HK-2 (cell line): ENCODE data around the gene SERPINB11.
A peak's percentile ranks its signal among the peaks of the same experiment; 100 is the strongest.
"Not testable (repeated sequence)": the region's sequence is repeated elsewhere in the genome, so short reads cannot be mapped to it uniquely, and the experiment has no call there.

Experiments used
- DNase-seq: peaks from one replicate; pipeline ENCODE4 v3.0.0-alpha.2; 2018; ENCODE audit not compliant: unreplicated experiment

SERPINB11 gene, protein sequence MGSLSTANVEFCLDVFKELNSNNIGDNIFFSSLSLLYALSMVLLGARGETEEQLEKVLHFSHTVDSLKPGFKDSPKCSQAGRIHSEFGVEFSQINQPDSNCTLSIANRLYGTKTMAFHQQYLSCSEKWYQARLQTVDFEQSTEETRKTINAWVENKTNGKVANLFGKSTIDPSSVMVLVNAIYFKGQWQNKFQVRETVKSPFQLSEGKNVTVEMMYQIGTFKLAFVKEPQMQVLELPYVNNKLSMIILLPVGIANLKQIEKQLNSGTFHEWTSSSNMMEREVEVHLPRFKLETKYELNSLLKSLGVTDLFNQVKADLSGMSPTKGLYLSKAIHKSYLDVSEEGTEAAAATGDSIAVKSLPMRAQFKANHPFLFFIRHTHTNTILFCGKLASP

DNA sequence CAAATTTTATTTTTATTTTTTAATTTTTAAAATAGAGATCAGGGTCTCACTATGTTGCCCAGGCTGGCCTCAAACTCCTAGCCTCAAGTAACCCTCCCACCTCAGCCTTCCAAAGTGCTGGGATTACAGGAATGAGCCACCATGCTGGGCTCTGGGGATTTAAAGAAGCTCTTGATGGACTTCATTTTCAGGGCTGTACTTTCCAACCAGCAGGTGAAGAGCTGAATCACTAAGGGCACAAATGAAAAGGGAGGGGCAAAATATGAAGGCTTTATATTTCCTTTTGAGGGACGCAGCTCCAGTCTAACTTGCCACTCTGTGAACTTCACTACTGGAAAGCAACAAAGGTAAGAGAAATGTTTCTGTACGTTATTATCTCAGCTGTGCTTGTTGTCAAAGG is at the start of gene SERPINB11:
SERPINB11 (plus strand) TSS at position 301 of the 400 bp plus-strand sequence. CDS start 7,234 bp downstream, outside the sequence.
- DNase-seq = no peak

DNA sequence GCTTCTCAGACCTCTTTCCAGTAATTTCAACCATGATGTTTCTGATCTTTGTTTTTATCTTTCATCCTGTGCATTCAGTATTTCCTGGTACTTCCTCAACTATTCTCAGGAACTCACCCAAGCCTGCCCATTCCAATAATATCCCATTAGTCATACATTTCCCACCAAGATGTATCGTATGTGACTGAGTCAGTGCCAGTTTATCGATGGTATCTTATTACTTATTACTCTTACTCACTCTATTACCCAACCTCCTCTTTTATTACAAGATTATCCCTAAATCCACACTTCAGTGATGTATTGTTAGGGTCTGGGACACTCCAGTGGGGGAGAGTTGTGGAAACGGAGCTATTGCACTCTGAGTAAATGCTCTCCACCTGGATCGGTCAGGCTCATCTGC is 43.8 kb upstream of the SERPINB11 start:
- not testable (repeated sequence) for DNase-seq

DNA sequence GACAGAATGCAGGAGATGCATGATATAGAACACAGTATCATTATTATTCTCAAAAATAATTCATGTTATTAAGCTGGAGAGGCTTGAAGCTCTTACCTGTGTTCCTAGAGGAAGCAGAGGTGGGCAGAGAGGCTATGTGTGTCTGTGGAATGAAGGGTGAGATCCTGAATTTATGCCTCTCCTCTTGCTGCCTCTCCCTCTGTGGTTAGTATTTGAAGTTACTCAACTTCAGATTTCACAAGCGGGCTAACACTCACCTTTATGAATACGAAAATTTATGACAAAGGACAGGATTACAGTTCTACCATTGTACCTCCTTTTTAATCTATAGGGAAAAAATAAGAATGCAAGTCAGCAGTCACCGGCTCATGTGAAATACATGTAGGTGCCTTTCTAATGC is 41.0 kb upstream of the SERPINB11 start, which contains the start of gene SERPINB3:
SERPINB3 (minus strand) TSS at position 144 of the 400 bp plus-strand sequence. CDS start 677 bp downstream, outside the sequence.
- not testable (repeated sequence) for DNase-seq

DNA sequence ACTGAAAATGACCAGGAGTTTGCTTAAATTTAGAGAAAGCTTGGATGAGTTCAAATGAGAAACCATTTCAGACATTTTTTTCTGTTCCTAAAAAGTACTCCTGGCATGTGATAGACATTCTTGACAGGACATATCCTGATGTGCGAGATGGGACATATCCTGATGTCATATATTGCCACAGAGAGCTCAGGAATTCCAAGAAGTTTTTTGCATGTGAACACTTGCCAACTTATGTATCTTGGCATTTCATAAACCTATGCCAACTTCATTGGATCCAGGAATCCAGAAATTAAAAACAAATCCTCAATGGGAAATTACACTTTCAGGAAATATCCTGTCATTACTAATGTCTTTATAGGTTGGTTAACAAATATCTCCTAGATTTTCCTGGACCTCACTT is 38.2 kb upstream of the SERPINB11 start:
- DNase-seq = no peak

DNA sequence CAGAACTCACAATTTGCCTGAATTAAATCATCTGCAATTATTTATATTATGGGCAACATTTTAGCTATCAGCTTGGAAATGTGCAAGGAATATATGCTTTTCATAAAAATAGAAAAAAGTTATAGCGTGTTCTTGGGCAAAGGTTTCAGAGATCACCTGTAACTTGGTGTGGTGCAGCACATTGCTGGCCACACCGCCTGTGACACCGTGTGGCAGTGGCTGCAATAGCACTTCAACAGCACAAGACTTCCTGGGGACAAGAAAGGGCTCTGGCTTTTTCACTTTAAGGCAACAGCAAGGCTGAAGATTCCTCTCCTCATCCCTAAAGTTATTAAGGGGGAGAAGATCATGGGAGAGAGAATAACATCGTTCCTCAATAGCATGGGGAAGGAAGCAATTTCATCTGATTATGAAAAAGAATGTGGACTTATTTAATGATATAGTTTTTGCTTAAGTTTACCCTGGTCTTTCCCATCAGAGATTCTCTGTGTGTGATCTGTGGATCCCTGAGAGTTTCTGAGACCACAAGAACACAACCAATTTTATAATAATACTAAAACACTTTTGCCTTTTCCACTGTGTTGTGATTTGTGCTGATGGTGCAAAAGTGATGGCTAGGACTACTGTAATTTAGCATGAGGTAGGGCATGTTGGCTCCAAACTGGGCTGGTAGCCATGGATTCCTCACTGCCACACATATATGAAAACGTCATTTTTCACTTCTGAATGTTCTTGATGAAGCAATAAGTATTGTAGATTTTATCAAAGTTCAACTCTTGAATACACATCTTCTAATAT is 26.0 kb upstream of the SERPINB11 start:
- no peak for DNase-seq

DNA sequence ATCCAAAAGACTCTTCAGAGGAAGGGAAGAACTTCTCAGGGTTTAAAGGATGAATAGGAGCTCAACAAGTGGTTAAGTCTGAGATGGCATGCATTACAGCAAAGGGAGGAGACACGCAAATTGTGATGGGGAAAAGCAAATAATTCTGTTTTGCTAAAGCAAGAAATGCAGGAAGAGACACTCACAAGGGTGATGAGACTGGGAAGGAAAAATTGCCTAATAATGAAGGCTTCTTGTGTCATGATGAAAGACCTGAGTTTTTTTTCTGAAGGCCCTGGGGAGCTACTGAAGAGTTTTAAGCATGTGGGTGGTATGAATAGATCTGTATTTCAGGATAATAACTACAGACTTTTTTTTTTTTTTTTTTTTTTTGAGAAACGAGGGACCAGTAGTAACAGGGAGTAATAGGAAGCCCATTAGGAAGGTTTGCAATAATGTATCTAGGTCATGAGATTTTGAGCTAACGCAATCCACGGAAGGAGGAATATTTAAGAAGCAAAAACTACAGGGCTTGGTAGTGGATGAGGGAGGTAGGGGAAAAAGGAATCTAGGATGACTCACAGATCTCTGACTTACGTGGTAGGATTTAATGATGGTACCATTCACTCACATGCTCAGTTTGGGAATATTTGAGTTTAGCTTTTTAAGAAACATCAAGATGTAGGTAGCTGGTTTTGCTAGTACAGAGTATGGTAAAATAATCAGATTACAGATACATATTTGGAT is 25.1 kb upstream of the SERPINB11 start:
- DNase-seq = no peak

DNA sequence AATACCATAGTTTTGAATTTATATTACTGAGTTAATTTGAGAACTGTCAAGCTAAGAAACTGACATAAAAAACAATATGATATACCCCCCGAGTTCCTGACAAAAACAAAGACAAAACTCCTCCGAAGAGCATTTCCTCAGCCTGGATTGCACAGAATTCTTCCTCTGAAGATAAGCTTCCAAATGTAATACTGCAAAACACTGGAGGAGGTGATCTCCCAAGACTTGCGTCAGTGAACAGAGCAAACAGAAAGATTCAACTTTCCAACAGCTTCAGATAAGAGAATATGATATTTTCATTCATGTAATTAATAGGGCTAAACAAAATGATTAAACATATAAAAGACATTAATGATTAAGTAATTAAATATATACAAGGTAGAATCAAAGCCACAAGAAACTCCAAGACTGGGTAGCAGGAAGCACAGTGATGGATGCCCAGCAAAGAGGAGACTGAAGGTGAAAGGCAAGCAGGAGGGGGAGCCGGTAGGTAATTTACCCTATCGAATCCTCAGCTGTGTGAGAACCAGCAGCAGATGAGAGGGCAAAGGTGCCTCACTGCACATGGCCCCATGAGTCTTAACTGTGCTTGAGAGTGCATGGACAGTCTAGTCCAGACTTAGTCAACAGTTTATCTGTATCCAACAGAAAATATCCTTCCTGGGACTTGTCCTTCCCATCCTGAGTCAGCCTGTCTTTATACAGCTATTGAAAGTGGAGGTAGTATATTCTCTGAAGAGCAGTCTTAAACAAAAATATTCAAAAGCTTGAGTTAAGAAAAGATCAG is 22.7 kb upstream of the SERPINB11 start:
- no peak for DNase-seq

DNA sequence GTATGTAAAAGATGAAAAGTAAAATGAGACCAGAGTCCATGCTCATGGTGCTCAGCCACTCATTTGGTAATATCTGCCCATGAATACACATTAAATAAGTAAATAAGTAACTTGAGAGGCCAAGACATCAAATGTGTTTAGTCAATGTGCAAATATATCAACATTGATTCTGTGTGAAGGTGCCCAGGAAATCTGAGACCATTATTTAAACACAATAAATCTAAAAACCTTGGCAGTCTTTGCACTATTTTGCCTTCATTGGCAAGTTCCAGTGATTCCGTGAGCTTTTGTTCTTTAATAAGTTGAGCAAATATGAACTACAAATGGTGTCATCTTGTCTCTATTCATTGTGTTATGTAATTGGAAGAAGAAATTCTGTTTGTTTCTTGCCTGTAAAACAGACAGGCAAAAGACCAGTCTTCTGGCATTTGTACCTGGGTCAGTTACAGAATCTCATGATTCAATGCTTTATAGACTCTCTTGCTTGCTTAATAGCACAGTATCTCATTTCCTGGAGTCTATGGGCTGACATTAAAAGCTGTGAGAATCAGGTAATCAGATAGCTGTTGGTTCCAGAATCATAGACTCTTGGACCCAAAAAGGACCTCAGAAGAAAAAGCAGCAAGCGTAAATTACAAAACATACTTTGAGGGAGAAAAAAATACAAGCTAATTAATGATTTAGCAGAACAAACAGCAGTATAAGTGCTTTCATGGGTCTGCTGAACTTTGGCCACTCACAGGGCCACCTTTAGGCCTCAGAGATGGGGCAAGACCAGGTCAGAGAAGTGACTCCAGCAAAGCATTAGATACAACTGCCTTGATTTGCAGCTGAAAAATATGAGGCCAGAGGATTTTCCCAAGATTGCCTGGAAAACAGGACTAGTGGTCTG is 21.1 kb upstream of the SERPINB11 start:
- no peak for DNase-seq

DNA sequence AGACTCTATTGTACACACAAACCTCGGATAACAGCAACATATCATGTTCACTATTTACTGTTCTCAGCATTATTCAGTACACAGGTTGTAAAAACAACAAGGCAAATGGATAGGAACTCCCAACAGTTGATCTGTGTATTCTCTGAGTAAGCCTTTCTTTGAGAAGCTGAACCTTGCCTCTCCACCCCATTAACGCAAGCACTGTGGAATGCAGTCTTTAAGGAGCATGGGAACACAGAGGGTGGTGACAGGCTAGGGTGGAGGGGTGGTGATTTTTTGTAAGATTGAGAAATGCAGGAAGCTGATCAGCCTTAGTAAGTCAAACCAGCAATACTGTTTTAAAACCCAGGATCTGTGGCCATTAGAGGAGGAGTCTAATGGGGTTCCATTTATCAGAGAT is 19.6 kb upstream of the SERPINB11 start:
- DNase-seq = peak; percentile 1

DNA sequence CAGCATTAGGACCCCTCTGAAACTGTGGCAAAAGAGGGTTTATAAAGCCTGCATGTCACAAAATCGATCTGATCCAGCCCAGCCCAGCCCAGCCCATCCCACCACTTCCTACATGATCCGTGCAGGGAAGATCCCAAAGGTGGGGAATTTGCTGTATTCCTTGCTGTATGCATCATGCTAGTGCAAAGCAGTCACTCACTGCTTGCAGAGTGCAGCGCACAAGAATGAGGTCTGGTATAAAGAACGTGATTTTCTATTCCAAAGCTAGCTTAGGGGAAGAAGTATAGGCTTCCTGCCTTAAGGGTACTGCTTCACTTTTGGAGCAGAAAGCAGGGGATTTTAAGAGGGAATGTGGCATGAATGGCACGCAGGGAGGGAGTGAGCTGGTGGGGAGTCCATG is 18.9 kb upstream of the SERPINB11 start:
- DNase-seq = no peak

DNA sequence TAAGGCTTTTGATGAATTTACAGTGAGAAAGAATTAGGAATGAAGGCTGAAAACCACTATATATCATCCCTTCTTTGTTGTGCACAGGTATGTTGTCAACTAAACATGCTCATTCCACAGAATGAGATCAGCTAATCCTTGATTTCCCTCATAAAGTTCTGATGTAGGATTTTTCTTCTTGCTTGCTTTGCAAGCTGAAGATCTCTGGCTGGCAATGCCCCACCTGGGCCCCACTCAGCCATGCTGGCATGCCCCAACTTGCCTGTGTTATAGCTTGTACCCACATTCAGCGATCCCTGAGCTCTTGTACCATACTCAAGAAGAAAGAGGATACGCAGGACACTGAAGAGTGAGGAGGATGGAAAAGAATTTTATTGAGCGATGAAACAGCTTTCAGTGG is 18.0 kb upstream of the SERPINB11 start:
- DNase-seq = no peak

DNA sequence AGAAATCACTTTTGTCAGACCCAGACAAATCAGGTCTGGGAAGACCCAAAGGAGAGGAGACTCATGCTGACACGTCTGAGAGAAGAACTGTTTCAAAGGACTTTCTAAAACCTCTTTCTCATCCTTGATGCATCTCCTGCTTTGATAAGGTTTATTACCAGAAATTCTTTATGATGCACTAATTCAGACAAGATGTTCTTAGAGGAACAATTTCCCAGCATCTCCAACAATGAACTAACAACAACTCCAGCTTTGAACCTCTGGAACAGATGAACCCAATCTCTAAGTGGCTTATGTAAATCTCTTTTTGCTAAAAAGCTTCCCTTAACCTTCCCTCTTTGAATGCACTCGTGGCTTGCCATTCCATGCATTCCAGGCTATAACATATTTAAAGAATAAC is 15.9 kb upstream of the SERPINB11 start:
- no peak for DNase-seq

DNA sequence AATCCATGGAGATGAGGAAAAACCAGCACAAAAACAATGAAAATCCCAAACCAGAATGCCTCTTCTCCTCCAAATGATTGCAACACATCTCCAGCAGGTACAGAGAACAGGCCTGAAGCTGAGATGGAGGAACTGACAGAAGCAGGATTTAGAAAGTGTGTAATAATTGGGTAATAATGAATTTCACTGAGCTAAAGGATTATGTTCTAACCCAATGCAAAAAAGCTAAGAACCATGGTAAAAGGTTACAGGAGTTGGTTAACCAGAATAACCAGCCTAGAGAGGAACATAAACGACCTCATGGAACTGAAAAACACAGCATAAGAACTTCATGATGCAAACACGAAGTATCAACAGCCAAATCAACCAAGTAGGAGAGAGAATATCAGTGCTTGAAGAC is 13.7 kb upstream of the SERPINB11 start:
- no peak for DNase-seq

DNA sequence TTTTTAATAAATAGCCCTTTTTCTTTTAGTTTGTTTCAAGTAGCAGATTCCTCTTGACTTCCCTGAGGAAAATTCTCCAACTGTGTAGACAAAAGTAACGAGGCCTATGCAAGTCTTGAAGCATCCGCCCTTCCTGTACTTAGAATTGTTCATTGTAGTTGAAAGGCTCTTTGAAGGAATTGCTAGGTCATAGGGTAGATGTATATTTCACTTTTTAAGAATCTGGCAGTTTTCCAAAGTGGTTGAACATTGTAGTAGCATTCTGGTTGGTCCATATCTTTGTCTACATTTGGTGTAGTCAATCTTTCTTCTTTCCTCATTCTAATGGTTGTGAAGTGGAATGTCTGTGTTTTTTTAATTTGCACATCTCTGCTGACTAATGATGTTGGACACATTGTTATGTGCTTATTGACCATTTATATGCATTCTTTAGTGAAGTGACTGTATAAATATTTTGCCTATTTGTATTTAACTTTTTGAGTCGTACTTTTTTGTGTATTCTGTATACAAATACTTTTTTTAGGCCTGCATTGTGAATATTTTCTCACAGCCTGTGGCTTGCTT is 5.6 kb upstream of the SERPINB11 start:
- DNase-seq = no peak

DNA sequence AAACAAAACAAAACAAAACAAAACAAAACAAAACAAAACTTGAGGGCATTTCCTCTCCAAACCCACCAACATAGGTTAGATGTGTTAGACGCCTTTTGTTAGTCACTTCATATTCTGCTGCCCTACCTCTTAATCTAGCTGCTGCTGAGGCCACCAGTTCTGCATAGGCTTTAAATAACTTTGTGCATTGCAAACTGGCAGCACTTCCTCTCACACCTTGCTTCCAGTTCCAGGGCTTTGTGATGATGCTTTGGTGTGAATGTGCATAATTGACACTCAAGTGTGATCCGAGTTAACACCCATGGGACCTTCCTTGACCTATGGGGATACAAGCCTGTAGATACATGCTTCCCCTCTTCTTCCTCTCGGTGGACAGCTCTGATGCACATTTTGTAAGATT is 2.3 kb upstream of the SERPINB11 start:
- no peak for DNase-seq

DNA sequence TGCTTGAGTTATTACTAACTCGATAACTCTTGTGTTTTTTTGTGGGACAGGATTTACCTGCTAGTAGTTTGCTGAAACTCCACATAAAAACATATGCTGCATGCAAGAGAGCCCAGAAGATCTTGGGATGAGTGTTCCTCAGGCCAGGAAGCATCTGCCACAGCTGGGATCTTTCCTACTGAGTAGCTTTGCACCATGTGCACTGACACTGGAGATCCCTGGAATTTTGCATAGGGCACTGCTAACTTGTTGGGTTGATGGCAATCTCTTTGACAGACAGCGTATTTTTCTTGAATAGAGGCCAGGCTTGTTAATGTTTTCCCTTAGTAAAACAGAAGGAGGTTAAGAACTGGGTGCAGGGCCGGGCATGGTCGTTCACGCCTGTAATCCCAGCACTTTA is 808 bp upstream of the SERPINB11 start:
- DNase-seq = no peak

DNA sequence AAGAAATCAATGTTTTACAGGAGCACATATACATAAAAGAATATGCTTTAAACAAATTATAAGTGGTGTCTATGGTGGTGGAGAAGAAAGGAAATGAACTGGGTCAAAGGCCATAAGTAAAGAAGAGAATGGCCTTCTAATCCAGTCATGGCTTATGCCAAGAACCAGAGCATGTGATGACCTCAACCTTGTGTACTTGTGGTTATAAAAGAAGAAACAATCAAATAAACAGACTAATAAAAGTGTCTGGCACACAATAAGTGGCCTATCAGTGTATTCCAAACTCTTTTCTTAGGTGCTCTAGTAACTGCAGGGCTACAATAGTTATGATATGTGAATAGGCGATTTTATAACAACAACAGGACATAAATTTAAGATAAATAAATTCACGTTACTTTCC is 2.6 kb downstream of the SERPINB11 start:
- DNase-seq = no peak

DNA sequence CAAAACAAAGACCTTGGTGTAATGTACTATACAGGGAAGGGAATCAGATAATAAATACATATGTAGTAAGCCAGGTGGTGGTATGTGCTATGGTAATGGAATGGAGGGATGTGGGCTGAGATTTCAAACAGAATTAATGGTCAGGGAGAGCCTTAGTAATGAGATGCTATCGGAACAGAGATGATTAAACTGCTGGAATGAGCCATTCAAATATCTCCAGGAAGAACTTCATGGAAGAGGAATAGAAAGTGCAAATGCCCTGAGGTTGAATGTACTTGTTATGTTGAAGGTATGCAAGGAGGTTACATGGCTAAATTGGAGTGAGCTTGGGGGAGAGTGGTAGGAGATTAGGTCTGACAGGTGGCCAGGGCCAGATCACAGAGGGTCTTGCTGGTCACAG is 5.1 kb downstream of the SERPINB11 start:
- DNase-seq = no peak

DNA sequence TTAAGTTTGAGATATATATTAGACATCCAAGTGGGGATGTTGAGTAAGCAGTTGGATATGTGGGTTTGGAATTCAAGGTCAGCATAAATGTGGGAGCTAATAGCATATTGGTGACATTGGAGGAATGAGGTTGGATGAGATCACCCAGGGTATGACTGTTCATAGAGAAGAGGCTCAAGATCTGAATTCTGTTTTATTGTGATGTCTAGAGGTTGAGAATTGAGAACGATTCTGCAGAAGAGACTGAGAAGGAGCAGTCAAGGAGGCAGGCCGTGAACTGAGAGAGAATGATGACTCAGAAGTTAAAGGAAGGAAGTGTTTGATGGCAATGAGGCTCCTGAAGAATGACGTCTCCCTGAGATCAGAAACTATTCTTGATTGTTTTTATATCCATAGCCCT is 5.9 kb downstream of the SERPINB11 start:
- DNase-seq = no peak
